Panc1 (cell line): Measurements from ENCODE around the gene TFB2M. TPM values are rescaled to one million over a fixed set of nuclear protein-coding genes. Genes with fewer than 3 reads are reported as not detected.

Experiments
- ATAC-seq: fragments of 200-7000 bp; cut with Tn5 transposase; 2 replicates; pipeline ENCODE4 v1.9.1; 2020; ENCODE audit warnings: mild to moderate bottlenecking, moderate library complexity
- BruUV-seq: library from RNA; stranded (reverse); fragments of 400-500 nt; replicated peaks from 2 replicates; lab custom pipeline; 2021; lab: Mats Ljungman, UMichigan
- CTCF ChIA-PET: fragments of 300-600 bp; sonication (Branson Sonifier 250); formaldehyde crosslinking; loops from one replicate; lab custom pipeline; 2022; ENCODE audit warnings: antibody characterized with exemption; lab: Charles Lee
- POLR2A ChIA-PET: fragments of 300-600 bp; sonication (Branson Sonifier 250); formaldehyde crosslinking; loops from one replicate; lab custom pipeline; 2022; ENCODE audit warnings: antibody characterized with exemption; lab: Charles Lee
- DNase-seq: peaks from one replicate; pipeline ENCODE4 v3.0.0-alpha.2; 2010; ENCODE audit warnings: low read depth, low spot score
- H3K27ac ChIP-seq: 2 replicates; pipeline ENCODE4 v1.5.1; 2011; ENCODE audit warnings: mild to moderate bottlenecking, low read length, inconsistent platforms
- H3K27me3 ChIP-seq: fragments of 200-500 bp; sonication (Bioruptor generic); 2 replicates; pipeline ENCODE4 v1.6.0; 2014; ENCODE audit warnings: low read length, inconsistent platforms; ENCODE audit not compliant: control insufficient read depth, insufficient read depth
- H3K36me3 ChIP-seq: fragments of 200-500 bp; sonication (Bioruptor generic); 2 replicates; pipeline ENCODE4 v1.5.1; 2014; ENCODE audit warnings: inconsistent platforms, mild to moderate bottlenecking, low read length, moderate library complexity; ENCODE audit not compliant: control insufficient read depth, insufficient read depth
- H3K4me1 ChIP-seq: 2 replicates; pipeline ENCODE4 v1.5.1; 2011; ENCODE audit warnings: inconsistent platforms, mild to moderate bottlenecking, low read length, moderate library complexity; ENCODE audit not compliant: control insufficient read depth, insufficient read depth
- H3K4me3 ChIP-seq, 2 experiments: 2 replicates each; pipeline ENCODE4 v1.5.1; 2011 to 2012; ENCODE audit warnings: low read depth in 2 of 2, low read length in 2 of 2, mild to moderate bottlenecking in 2 of 2, inconsistent platforms in 1 of 2, moderate library complexity in 1 of 2
- H3K9me3 ChIP-seq: fragments of 200-500 bp; sonication (Bioruptor generic); 2 replicates; pipeline ENCODE4 v1.5.1; 2014; ENCODE audit warnings: low read depth, mild to moderate bottlenecking, inconsistent platforms, low read length, moderate library complexity; ENCODE audit not compliant: control insufficient read depth, insufficient read depth
- POLR2AphosphoS5 ChIP-seq: IDR thresholded peaks from 2 replicates; pipeline ENCODE4 v1.6.1; 2012; ENCODE audit warnings: mild to moderate bottlenecking, low read depth, low read length, moderate library complexity
- SIN3A ChIP-seq: IDR thresholded peaks from 2 replicates; pipeline ENCODE4 v1.6.1; 2012; ENCODE audit warnings: low read depth, mild to moderate bottlenecking, low read length, moderate library complexity, borderline replicate concordance; ENCODE audit not compliant: insufficient read depth
- TCF7L2 ChIP-seq: IDR thresholded peaks from 2 replicates; pipeline ENCODE4 v1.6.1; 2011; ENCODE audit warnings: mild to moderate bottlenecking, low read depth, low read length, inconsistent platforms
- in situ Hi-C: cut with HindIII; loops from 2 replicates; pipeline ENCODE4 v1.10.0; 2016; ENCODE audit warnings: low sequenced_read_pairs, low pct_unique_long_range_greater_than_20kb
- intact Hi-C: fragments of 100-400 bp; cut with micrococcal nuclease; formaldehyde crosslinking; loops from one replicate; pipeline ENCODE4 v1.10.0; 2022; ENCODE audit not compliant: unreplicated experiment
- total RNA-seq: library from RNA; stranded (reverse); gene quantifications from one replicate; pipeline ENCODE4 v1.2.1, GENCODE V29; 2021; ENCODE audit not compliant: unreplicated experiment
- TF ChIP-seq, protein P1 (sequence below): fragments of 450-650 bp; IDR thresholded peaks from 2 replicates; pipeline ENCODE4 v1.5.1; 2017; ENCODE audit warnings: mild to moderate bottlenecking
- TF ChIP-seq, protein P2 (sequence below), 2 experiments: IDR thresholded peaks; 2 replicates each; pipeline ENCODE4 v1.6.1; 2011 to 2012; ENCODE audit warnings: low read depth in 2 of 2, control low read depth in 1 of 2, low read length in 1 of 2, mild to moderate bottlenecking in 1 of 2, moderate library complexity in 1 of 2; ENCODE audit not compliant: insufficient read depth in 1 of 2

Gene TFB2M
- total RNA-seq, 1 experiment from 2014 or later: 21.0 TPM

DNA sequence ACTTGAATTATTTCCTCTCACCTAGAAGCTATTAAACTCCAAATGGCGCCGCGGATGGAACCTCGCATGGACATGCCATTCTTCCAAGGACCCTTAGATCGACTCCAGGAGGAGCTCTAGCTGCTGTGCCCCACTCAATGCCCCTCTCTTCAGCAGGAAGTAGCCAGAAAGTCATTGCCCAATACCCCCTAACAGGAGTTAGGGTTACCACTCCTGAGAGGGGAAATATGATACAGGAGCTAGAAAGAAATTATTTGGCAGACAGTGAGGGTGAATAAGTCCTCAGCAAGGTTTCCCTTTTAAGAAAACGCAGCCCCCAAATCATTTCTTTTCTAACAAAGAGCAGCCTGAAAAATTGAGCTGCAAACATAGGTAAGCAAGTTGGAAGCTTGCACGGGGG lies 28.6 kb downstream of the TFB2M start:
- peaks cover 2% of the 10 kb centered on the region; the same call in 1 of the 2 replicates for H3K36me3 ChIP-seq
- no TSS peak for BruUV-seq
- no peaks in the 10 kb centered on the region for H3K9me3 ChIP-seq
- H3K4me3 ChIP-seq: no peak overlapping the region
- CTCF ChIA-PET: no interaction called here
- DNase-seq (no peak), ATAC-seq (no peak)
- TF ChIP-seq SIN3A: no peak
- TF ChIP-seq, protein P1, sequence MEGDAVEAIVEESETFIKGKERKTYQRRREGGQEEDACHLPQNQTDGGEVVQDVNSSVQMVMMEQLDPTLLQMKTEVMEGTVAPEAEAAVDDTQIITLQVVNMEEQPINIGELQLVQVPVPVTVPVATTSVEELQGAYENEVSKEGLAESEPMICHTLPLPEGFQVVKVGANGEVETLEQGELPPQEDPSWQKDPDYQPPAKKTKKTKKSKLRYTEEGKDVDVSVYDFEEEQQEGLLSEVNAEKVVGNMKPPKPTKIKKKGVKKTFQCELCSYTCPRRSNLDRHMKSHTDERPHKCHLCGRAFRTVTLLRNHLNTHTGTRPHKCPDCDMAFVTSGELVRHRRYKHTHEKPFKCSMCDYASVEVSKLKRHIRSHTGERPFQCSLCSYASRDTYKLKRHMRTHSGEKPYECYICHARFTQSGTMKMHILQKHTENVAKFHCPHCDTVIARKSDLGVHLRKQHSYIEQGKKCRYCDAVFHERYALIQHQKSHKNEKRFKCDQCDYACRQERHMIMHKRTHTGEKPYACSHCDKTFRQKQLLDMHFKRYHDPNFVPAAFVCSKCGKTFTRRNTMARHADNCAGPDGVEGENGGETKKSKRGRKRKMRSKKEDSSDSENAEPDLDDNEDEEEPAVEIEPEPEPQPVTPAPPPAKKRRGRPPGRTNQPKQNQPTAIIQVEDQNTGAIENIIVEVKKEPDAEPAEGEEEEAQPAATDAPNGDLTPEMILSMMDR: no peak
- TF ChIP-seq, protein P2, sequence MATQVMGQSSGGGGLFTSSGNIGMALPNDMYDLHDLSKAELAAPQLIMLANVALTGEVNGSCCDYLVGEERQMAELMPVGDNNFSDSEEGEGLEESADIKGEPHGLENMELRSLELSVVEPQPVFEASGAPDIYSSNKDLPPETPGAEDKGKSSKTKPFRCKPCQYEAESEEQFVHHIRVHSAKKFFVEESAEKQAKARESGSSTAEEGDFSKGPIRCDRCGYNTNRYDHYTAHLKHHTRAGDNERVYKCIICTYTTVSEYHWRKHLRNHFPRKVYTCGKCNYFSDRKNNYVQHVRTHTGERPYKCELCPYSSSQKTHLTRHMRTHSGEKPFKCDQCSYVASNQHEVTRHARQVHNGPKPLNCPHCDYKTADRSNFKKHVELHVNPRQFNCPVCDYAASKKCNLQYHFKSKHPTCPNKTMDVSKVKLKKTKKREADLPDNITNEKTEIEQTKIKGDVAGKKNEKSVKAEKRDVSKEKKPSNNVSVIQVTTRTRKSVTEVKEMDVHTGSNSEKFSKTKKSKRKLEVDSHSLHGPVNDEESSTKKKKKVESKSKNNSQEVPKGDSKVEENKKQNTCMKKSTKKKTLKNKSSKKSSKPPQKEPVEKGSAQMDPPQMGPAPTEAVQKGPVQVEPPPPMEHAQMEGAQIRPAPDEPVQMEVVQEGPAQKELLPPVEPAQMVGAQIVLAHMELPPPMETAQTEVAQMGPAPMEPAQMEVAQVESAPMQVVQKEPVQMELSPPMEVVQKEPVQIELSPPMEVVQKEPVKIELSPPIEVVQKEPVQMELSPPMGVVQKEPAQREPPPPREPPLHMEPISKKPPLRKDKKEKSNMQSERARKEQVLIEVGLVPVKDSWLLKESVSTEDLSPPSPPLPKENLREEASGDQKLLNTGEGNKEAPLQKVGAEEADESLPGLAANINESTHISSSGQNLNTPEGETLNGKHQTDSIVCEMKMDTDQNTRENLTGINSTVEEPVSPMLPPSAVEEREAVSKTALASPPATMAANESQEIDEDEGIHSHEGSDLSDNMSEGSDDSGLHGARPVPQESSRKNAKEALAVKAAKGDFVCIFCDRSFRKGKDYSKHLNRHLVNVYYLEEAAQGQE (IDR thresholded peaks at IDR 0.05; ENCODE audit: insufficient read depth in 1 of 2, low read depth in 2 of 2, low read length in 1 of 2): no peak
- TF ChIP-seq TCF7L2: no peak
- TF ChIP-seq POLR2AphosphoS5: no peak
- H3K27ac ChIP-seq: no peak overlapping the region
- POLR2A ChIA-PET: no interaction called here
- H3K4me1 ChIP-seq: no peaks in the 10 kb centered on the region
- no peaks in the 10 kb centered on the region; the same call in 1 of the 2 replicates for H3K27me3 ChIP-seq
- in situ Hi-C loops: no loop called here
- intact Hi-C loops: no loop called here

DNA sequence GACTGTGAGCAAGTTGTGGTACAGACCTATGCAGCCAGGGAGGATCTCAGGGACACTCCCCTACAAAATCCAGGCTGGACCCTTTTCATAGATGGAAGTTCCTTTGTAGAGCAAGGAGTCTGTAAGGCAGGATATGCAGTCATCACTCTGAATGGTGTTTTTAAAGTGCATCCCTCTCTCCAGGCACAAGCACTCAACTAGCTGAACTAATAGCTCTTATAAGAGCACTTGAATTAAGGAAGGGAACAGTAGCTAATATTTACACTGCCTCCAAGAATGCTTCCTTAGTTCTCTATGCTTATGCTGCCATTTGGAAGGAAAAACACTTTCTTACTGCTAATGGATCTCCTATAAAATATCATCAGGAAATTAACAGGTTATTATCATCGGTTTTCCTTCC lies 31.9 kb downstream of the TFB2M start:
- in situ Hi-C loops (no loop called here), intact Hi-C loops (no loop called here)
- no peak for TF ChIP-seq POLR2AphosphoS5
- TF ChIP-seq SIN3A: no peak
- no peak for TF ChIP-seq TCF7L2
- H3K27ac ChIP-seq: no peak overlapping the region
- H3K9me3 ChIP-seq: peaks cover 5% of the 10 kb centered on the region; the same call in 1 of the 2 replicates
- no peaks in the 10 kb centered on the region; the same call in 1 of the 2 replicates for H3K27me3 ChIP-seq
- CTCF ChIA-PET: interaction anchor here (0.6 kb wide), 2 partner anchors 110 to 113 kb away, joined by 3 to 5 read pairs; no protein-coding TSS in a partner anchor
- no peaks in the 10 kb centered on the region for H3K4me1 ChIP-seq
- H3K36me3 ChIP-seq: no peaks in the 10 kb centered on the region
- ATAC-seq: no peak
- BruUV-seq: no TSS peak
- POLR2A ChIA-PET: no interaction called here
- DNase-seq: no peak
- no peak overlapping the region for H3K4me3 ChIP-seq

DNA sequence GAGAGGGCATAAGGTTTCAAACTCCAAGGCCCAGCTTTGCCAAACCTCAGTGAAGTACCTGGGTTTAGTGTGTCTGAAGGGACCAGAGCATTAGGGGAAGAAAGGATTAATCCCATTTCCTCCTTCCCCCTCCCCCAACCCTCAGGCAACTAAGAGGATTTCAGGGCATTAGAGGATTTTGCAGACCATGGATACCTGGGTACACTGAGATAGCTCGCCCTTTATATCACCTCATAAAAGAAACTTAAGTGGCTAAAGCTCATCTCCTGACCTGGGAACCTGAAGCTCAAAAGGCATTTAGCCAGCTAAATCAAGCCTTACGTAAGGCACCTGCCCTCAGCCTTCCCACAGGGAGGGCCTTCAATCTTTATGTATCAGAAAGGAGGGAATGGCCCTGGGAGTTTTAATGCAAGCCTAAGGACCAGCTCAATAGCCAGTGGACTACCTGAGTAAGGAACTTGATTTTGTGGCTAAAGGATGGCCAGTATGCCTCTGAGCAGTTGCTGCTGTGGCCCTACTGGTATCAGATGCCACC lies 32.6 kb downstream of the TFB2M start:
- H3K27me3 ChIP-seq: no peaks in the 10 kb centered on the region; the same call in 1 of the 2 replicates
- H3K4me3 ChIP-seq: no peak overlapping the region
- H3K4me1 ChIP-seq: no peaks in the 10 kb centered on the region
- ChIA-PET POLR2A (no interaction called here), CTCF (interaction anchor here (0.6 kb wide), 4 partner anchors 111 to 163 kb away, joined by 3 to 9 read pairs (median 4); no protein-coding TSS in a partner anchor)
- ATAC-seq (no peak), DNase-seq (no peak)
- no TSS peak for BruUV-seq
- intact Hi-C loops: no loop called here
- H3K36me3 ChIP-seq: no peaks in the 10 kb centered on the region
- TF ChIP-seq, protein P2 (IDR thresholded peaks at IDR 0.05; ENCODE audit: insufficient read depth in 1 of 2, low read depth in 2 of 2, low read length in 1 of 2): no peak
- TF ChIP-seq SIN3A (no peak), POLR2AphosphoS5 (no peak), TCF7L2 (no peak)
- TF ChIP-seq, protein P1: no peak
- H3K9me3 ChIP-seq: peaks cover 5% of the 10 kb centered on the region; the same call in 1 of the 2 replicates
- in situ Hi-C loops: no loop called here
- H3K27ac ChIP-seq: no peak overlapping the region
